ENCODE results near the gene FMN1.

GRCh38 chr15:33096134-33096533 is 98.4 kb downstream of the FMN1 start:
- no peak for TF ChIP-seq CTCF (IDR thresholded peaks at IDR 0.05)
- no peak for TF ChIP-seq POLR2AphosphoS5 (IDR thresholded peaks at IDR 0.05)
- TF ChIP-seq POLR2A (IDR thresholded peaks at IDR 0.05) = no peak
- TF ChIP-seq EP300 (IDR thresholded peaks at IDR 0.05) = no peak
